Upper lobe of left lung (tissue), 6 donors: ENCODE measurements around the gene PRKCZ. TPM values are rescaled to one million over a fixed set of nuclear protein-coding genes. Genes with fewer than 3 reads are reported as not detected.

Experiments used
- ATAC-seq, 2 donors: fragments of 200-7000 bp; cut with Tn5 transposase; one replicate each; pipeline ENCODE4 v1.9.1; 2022; ENCODE audit warnings: mild to moderate bottlenecking in 2 of 2, moderate library complexity in 2 of 2; ENCODE audit not compliant: low FRiP score in 2 of 2
- DNase-seq, 2 donors: peaks; one replicate each; pipeline ENCODE4 v3.0.0-alpha.2; 2019 to 2020
- H3K27ac ChIP-seq, 4 donors: fragments of 200-600 bp; sonication (generic); one replicate each; pipeline ENCODE4 v1.5.1; 2016 to 2019
- H3K27me3 ChIP-seq, 4 donors: fragments of 200-600 bp; sonication (generic); one replicate each; pipeline ENCODE4 v1.5.1; 2017 to 2019
- H3K36me3 ChIP-seq, 4 donors: fragments of 200-600 bp; sonication (generic); one replicate each; pipeline ENCODE4 v1.5.1; 2016 to 2019
- H3K4me1 ChIP-seq, 4 donors: fragments of 200-600 bp; sonication (generic); one replicate each; pipeline ENCODE4 v1.5.1; 2018 to 2019
- H3K4me3 ChIP-seq, 4 donors: fragments of 200-600 bp; sonication (generic); one replicate each; pipeline ENCODE4 v1.5.1; 2017 to 2019; ENCODE audit warnings: mild to moderate bottlenecking in 2 of 4, moderate library complexity in 1 of 4
- H3K9me3 ChIP-seq, 4 donors: fragments of 200-600 bp; sonication (generic); one replicate each; pipeline ENCODE4 v1.5.1; 2018 to 2019
- EP300 ChIP-seq, 4 donors: sonication (generic); formaldehyde crosslinking; IDR thresholded peaks; one replicate each; pipeline ENCODE4 v1.5.1; 2017; ENCODE audit warnings: antibody characterized with exemption in 4 of 4, control low read depth in 2 of 4
- POLR2A ChIP-seq, 4 donors: fragments of 450-650 bp; IDR thresholded peaks; one replicate each; pipeline ENCODE4 v1.5.1; 2016 to 2017; ENCODE audit warnings: antibody characterized with exemption in 4 of 4, mild to moderate bottlenecking in 2 of 4
- POLR2AphosphoS5 ChIP-seq, 2 donors: sonication (generic); formaldehyde crosslinking; IDR thresholded peaks; one replicate each; pipeline ENCODE4 v1.5.1; 2017; ENCODE audit warnings: antibody characterized with exemption in 2 of 2
- WGBS, 2 donors: methylation state at CpG; one replicate each; pipeline ENCODE4 v1.1.5; 2017 to 2018; 5-methylcytosine and 5-hydroxymethylcytosine counted together
- total RNA-seq, 6 donors: library from RNA; depleted of rRNA in 4 of 6; stranded (reverse); fragments of >200 nt in 4 of 6; gene quantifications; one replicate each; pipeline versions ENCODE4 v1.1.0 to v1.2.1, GENCODE V29; 2016 to 2021
- TF ChIP-seq, protein P1 (sequence below), 6 experiments: fragments of 450-650 bp in 4 of 6; fragments of 200-600 bp in 2 of 6; sonication (generic) in 2 of 6; IDR thresholded peaks; one replicate each; pipeline ENCODE4 v1.5.1; 2016 to 2019; ENCODE audit warnings: antibody characterized with exemption in 6 of 6
- donor health status: DM: no; HTN: no; CAD: no; lungs with moderate emphysema.
- donor health status: DM: no; HTN: yes; CAD: no; lungs with severe emphysema.

The PRKCZ gene
- total RNA-seq, 6 donors from 2014 or later = 107 to 169 (median 138) TPM

DNA sequence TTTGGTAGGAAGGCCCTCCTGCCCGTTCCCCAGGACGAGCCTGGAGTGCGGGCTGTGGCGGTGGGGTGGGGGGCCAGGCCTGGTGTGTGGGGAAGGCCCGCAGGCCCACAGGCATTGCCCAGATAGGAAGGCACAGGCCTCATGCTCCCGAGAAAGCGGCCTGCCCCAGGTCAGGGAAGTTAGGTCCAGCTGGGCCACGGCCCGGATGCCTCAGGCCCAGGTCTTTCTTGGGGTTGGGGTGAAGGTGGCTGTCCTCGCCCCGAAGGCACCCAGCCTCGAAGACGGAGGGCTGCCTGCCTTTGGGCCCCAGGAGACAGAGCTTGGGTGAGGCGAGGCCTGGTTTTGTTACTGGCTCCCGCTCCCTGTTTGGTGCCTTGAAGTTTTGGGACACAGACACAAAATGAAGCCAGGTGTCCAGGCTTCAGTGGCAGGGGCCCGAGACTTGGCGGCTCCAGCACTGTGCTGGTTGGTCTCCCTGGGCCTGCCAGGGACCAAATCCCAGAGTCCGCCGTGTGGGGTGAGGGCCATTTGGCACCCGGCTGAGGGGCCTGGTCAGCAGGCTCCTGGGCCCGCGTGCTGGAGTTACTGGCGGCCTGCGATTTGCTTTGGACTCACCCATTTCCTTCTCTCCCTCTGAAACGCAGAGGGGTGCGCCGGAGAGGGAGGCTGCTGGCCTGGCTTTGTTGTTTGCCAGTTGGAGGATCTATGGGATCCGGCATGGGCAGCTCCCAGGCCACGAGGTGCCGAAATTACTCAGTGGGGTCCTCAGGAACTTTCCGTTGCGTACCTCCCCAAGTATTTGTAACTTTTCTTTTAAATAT, 179.9 kb downstream of the PRKCZ start:
- 22 to 32% methylated on average over 12 to 27 of the region's 32 CpGs for WGBS, 2 donors
- Histone ChIP-seq H3K36me3 (no peaks in the 10 kb centered on the region), H3K27me3 (no peaks in the 10 kb centered on the region), H3K4me3 (peak overlapping the region; percentile 73 to 87 (median 76)), H3K27ac (peak overlapping the region; percentile 88 to 92 (median 90)), H3K4me1 (peaks cover 56 to 70% (median 64%) of the 10 kb centered on the region in 4 donors), H3K9me3 (no peaks in the 10 kb centered on the region)
- TF ChIP-seq POLR2A (IDR thresholded peaks at IDR 0.05) (peak in 2 of 4 donors; percentile 12 to 32), POLR2AphosphoS5 (IDR thresholded peaks at IDR 0.05) (no peak), EP300 (IDR thresholded peaks at IDR 0.05) (no peak)
- TF ChIP-seq, protein P1, sequence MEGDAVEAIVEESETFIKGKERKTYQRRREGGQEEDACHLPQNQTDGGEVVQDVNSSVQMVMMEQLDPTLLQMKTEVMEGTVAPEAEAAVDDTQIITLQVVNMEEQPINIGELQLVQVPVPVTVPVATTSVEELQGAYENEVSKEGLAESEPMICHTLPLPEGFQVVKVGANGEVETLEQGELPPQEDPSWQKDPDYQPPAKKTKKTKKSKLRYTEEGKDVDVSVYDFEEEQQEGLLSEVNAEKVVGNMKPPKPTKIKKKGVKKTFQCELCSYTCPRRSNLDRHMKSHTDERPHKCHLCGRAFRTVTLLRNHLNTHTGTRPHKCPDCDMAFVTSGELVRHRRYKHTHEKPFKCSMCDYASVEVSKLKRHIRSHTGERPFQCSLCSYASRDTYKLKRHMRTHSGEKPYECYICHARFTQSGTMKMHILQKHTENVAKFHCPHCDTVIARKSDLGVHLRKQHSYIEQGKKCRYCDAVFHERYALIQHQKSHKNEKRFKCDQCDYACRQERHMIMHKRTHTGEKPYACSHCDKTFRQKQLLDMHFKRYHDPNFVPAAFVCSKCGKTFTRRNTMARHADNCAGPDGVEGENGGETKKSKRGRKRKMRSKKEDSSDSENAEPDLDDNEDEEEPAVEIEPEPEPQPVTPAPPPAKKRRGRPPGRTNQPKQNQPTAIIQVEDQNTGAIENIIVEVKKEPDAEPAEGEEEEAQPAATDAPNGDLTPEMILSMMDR (IDR thresholded peaks at IDR 0.05) = no peak
- ATAC-seq (no peak), DNase-seq (peak in 1 of 2 donors; percentile 85)

GRCh38 chr1:2230781-2231531, 180.7 kb downstream of the PRKCZ start:
- ATAC-seq (no peak), DNase-seq (peak; percentile 59 to 83)
- Histone ChIP-seq H3K9me3 (no peaks in the 10 kb centered on the region), H3K4me3 (peak overlapping the region; percentile 73 to 87 (median 76)), H3K4me1 (peaks cover 65 to 78% (median 72%) of the 10 kb centered on the region in 4 donors), H3K27me3 (no peaks in the 10 kb centered on the region), H3K36me3 (no peaks in the 10 kb centered on the region), H3K27ac (peak overlapping the region; percentile 88 to 92 (median 90))
- TF ChIP-seq POLR2A (IDR thresholded peaks at IDR 0.05) = peak in 1 of 4 donors; percentile 7
- no peak for TF ChIP-seq EP300 (IDR thresholded peaks at IDR 0.05)
- TF ChIP-seq POLR2AphosphoS5 (IDR thresholded peaks at IDR 0.05) = peak in 1 of 2 donors; percentile 30
- WGBS, 2 donors = 16 to 19% methylated on average over 15 to 30 of the region's 30 CpGs

- ATAC-seq (peak; percentile 61 to 62), DNase-seq (peak; percentile 93 to 96)
- no peaks in the 10 kb centered on the region for H3K36me3 ChIP-seq
- peak overlapping the region; percentile 73 to 87 (median 76) for H3K4me3 ChIP-seq
- no peaks in the 10 kb centered on the region for H3K9me3 ChIP-seq
- WGBS, 2 donors = 23 to 32% methylated on average over 23 to 26 of the region's 26 CpGs
- no peaks in the 10 kb centered on the region for H3K27me3 ChIP-seq
- peak overlapping the region; percentile 88 to 92 (median 90) for H3K27ac ChIP-seq
- TF ChIP-seq, protein P1 (IDR thresholded peaks at IDR 0.05) = no peak
- TF ChIP-seq POLR2A (IDR thresholded peaks at IDR 0.05) (peak in 2 of 4 donors; percentile 43 to 53), POLR2AphosphoS5 (IDR thresholded peaks at IDR 0.05) (peak; percentile 50 to 71)
- peaks cover 66 to 79% (median 72%) of the 10 kb centered on the region in 4 donors for H3K4me1 ChIP-seq
These were observed 181.5 kb downstream of the PRKCZ start for GRCh38 chr1:2231532-2232254.

DNA sequence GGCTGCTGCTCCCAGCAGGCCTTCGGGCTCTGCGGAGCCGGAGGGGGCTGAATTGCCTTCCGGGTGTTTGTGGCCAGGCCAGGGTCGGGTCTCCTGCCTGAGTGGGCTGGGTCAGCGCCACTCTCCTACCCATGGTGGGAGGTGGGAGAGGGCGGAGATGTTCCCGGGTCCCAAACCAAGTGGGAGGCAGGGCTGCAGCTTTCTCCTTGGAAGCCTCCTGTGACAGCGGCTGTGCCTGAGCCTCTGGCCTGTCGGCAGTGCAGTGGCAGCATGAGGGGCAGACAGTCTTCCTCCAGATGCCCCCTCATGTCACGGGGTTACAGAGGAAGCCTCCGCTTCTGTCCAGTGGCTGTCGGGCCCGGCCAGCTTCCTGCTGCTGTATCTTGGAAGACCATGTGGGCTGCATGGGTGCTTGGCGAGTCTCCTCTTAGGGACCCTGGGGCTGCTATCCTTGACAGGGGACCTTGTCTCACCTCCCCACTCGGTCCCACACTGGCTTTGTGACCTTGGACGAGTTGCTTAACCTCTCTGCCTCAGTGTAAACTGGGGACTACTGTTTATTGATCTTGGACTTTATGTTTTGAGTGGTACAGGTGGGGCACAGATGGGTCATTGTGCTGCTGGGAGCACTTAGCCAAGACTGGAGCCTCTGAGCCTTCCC, 182.2 kb downstream of the PRKCZ start:
- H3K27me3 ChIP-seq = no peaks in the 10 kb centered on the region
- H3K4me3 ChIP-seq = peak overlapping the region in 3 of 4 donors; percentile 73 to 79 (median 73)
- TF ChIP-seq POLR2A (IDR thresholded peaks at IDR 0.05) (no peak), EP300 (IDR thresholded peaks at IDR 0.05) (no peak)
- TF ChIP-seq, protein P1 (IDR thresholded peaks at IDR 0.05) = no peak
- H3K9me3 ChIP-seq = no peaks in the 10 kb centered on the region
- WGBS, 2 donors = 17 to 25% methylated on average over 5 to 12 of the region's 17 CpGs
- H3K4me1 ChIP-seq = peaks cover 72 to 83% (median 77%) of the 10 kb centered on the region in 4 donors
- no peaks in the 10 kb centered on the region for H3K36me3 ChIP-seq
- ATAC-seq = no peak
- peak overlapping the region; percentile 88 to 92 (median 90) for H3K27ac ChIP-seq
- no peak for DNase-seq
